Liver (tissue), 3 donors: ENCODE measurements around the gene ZNRD2.

Source experiments
- ATF3 ChIP-seq: IDR thresholded peaks from 2 replicates; pipeline ENCODE4 v1.6.1; 2016; ENCODE audit warnings: antibody characterized with exemption
- CTCF ChIP-seq: fragments of 150-350 bp; IDR thresholded peaks from 2 replicates; pipeline ENCODE4 v1.5.1; 2017; ENCODE audit warnings: improper control_type of control experiment, low read depth, low read length; ENCODE audit not compliant: missing input control
- EGR1 ChIP-seq, 2 donors: IDR thresholded peaks; 2 replicates each; pipeline ENCODE4 v1.6.1; 2016 to 2018; ENCODE audit warnings: antibody characterized with exemption in 2 of 2, low read depth in 2 of 2
- FOXA1 ChIP-seq: IDR thresholded peaks from 2 replicates; pipeline ENCODE4 v1.6.1; 2016; ENCODE audit warnings: antibody characterized with exemption
- GABPA ChIP-seq, 2 donors: IDR thresholded peaks in 1 of 2; conservative IDR thresholded peaks in 1 of 2; 2 replicates each; pipeline ENCODE4 v1.6.1; 2016; ENCODE audit warnings: antibody characterized with exemption in 2 of 2, mild to moderate bottlenecking in 1 of 2, moderate library complexity in 1 of 2
- JUND ChIP-seq, 2 donors: IDR thresholded peaks; 2 replicates each; pipeline ENCODE4 v1.6.1; 2016; ENCODE audit warnings: antibody characterized with exemption in 2 of 2
- MAX ChIP-seq: IDR thresholded peaks from 2 replicates; pipeline ENCODE4 v1.6.1; 2016; ENCODE audit warnings: antibody characterized with exemption
- NR2F2 ChIP-seq: IDR thresholded peaks from 2 replicates; pipeline ENCODE4 v1.6.1; 2016; ENCODE audit warnings: antibody characterized with exemption
- RAD21 ChIP-seq, 2 donors: IDR thresholded peaks; 2 replicates each; pipeline ENCODE4 v1.6.1; 2016; ENCODE audit warnings: antibody characterized with exemption in 2 of 2, mild to moderate bottlenecking in 2 of 2
- REST ChIP-seq: IDR thresholded peaks from 2 replicates; pipeline ENCODE4 v1.6.1; 2016; ENCODE audit warnings: antibody characterized with exemption, mild to moderate bottlenecking
- SP1 ChIP-seq: IDR thresholded peaks from 2 replicates; pipeline ENCODE4 v1.6.1; 2018; ENCODE audit warnings: antibody characterized with exemption, mild to moderate bottlenecking
- TAF1 ChIP-seq: conservative IDR thresholded peaks from 2 replicates; pipeline ENCODE4 v1.6.1; 2016; ENCODE audit warnings: antibody characterized with exemption, mild to moderate bottlenecking
- YY1 ChIP-seq: IDR thresholded peaks from 2 replicates; pipeline ENCODE4 v1.6.1; 2016; ENCODE audit warnings: antibody characterized with exemption, mild to moderate bottlenecking
- donor health status: healthy.
- donor health status: healthy.

- TF ChIP-seq GABPA (IDR thresholded peaks at IDR 0.05 in 1 of 2, conservative IDR thresholded peaks at IDR 0.05 in 1 of 2) (no peak), SP1 (no peak), CTCF (no peak), FOXA1 (no peak), JUND (IDR thresholded peaks at IDR 0.05) (no peak), EGR1 (IDR thresholded peaks at IDR 0.05; ENCODE audit: low read depth in 2 of 2) (no peak), REST (no peak), YY1 (no peak), NR2F2 (no peak), TAF1 (no peak), ATF3 (no peak), MAX (no peak), RAD21 (IDR thresholded peaks at IDR 0.05) (no peak)
Observed at GRCh38 chr11:65525546-65526480, 44.5 kb upstream of the ZNRD2 start.
